GM18873 (cell line): ENCODE measurements around the gene KLK8.

Experiments used
- ATAC-seq: cut with Tn5 transposase; IDR thresholded peaks from one replicate; pipeline ENCODE4 v1.9.1; 2021; ENCODE audit warnings: mild to moderate bottlenecking, moderate library complexity, moderate number of reproducible peaks; ENCODE audit not compliant: unreplicated experiment, low FRiP score

The KLK8 gene

GRCh38 chr19:50959731-50960500, 41.5 kb downstream of the KLK8 start:
- ATAC-seq, result no peak

- ATAC-seq, result no peak
These were observed 43.8 kb downstream of the KLK8 start for GRCh38 chr19:50957587-50957986.

GRCh38 chr19:50952910-50953309, 48.5 kb downstream of the KLK8 start, which contains the start of gene KLK5:
KLK5 (minus strand) TSS chr19:50953038; CDS start chr19:50952657, 381 bp downstream.
- ATAC-seq, result no peak

DNA sequence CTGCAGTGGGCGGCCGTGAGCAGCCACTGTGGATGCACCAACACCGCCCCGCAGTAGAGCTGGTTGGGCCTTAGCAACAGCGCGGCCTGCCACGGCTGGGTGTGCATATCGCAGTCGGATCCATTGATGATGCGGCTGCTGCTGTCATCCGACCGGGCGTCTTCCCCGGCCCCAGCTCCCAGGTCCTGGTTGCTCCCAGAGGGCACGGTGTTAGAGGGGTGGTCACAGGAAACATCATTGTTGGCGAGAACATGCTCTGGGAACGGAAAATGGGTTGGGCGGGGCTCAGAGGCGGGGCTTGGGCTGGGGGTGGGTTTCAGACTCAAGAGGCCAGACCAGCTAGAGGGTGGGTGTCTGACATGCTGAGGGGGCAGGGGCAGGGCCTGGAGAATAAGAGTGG, 51.5 kb downstream of the KLK8 start:
- ATAC-seq, result no peak

DNA sequence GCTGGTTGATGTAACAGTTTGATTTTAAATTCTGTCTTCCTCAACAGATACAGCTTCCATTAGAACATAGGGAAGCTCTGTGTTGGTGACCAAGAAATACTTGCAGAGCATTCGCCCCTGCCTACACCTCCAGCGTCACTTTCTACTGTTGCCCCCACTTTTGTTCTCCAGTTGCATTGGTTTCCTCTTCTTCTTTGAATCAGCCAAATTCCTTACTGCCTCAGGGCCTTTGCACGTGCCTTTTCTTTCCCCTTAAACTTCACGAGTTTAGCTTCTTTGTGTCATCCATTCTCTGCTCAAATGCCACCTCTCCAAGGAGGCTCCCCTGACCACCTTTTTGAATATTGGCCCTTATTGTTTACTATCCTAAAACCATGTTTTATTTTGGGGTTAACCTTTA, 54.3 kb downstream of the KLK8 start:
- no peak for ATAC-seq
